Amniotic epithelial cell (primary cell): ENCODE measurements around the gene ACVR1B.

ENCODE experiments used
- DNase-seq: peaks from one replicate; pipeline ENCODE4 v3.0.0-alpha.2; 2010; ENCODE audit warnings: low read depth

Gene ACVR1B

DNA sequence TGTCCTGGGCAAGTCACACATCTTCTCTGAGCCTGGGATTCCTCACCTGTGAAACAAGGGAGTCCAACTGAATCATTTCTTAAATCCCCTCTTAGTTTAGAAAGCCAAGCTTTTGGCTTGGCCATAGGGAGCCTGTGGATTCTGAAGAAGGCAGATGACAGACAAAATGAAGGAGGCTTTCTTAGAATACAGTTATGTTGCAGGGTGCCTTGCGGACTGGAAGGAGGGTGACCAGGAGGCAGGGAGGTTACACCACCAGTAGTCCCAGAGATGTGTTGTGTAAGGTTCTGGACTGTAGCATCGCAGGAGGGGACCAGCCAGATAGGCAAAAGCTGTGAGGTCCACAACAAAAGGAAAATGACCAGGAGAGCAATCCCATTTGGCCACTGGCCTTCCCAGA is 8.2 kb upstream of the ACVR1B start:
- DNase-seq = no peak

DNA sequence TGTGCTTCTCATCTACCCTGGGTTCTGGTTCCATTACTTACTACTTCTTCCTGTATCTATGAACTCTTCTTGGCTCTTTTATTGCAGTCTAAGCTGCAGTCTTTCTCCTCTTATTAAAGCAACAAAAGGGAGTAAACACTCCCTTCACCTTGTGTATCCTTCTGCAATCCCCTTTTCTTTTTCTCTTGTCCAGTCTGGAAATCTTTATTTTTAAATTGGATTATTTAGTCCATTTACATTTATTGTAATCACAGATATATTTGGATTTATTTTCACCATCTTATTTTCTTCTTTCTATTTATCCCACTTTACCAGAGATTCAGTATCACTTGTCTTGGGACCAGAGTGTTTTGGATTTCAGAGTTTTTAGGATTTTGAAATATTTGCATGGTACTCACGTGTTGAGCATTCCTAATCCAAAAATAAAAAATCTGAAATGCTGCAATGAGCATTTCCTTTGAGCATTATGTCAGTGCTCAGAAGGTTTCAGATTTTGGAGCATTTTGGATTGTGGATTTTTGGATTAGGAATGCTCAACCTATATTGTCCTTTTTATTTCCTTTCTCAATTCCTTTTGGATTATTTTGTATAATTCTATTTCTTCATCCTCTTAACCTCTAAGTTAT is 6.8 kb upstream of the ACVR1B start:
- no peak for DNase-seq

DNA sequence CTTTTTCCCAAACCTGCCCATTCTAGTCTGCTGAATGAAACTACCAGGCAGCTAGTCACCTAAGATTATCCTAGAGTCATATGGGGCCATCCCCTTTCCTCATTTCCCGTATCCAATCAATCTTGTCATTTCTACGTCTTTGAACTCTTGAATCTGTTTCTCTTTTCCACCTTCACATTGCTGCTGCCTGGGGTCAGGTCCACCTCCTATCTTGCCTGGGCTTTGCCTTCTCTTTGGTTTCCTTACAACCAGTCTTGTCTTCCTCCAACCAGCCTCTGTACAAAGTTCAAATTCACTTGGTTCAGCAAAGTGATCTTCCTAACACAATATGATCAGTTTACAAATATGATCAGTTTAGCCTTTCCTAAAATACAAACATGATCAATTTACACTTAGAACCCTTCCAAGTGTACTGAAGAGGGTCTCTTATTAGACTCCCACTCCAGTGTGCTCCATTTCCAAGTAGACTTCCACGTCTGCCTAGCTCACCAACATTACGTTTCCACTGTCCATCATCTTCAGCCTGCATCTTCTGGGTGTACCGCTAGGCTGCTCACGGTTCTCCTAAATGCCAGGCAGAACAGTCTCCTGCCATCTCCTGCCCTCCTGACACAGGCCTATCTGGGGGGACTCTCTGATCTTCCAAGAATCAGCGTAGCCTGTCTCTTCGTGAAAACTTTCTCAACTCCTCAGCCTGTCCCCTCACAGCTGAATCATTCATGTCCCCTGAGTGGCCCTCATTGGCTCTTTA is 4.1 kb upstream of the ACVR1B start:
- DNase-seq = no peak

DNA sequence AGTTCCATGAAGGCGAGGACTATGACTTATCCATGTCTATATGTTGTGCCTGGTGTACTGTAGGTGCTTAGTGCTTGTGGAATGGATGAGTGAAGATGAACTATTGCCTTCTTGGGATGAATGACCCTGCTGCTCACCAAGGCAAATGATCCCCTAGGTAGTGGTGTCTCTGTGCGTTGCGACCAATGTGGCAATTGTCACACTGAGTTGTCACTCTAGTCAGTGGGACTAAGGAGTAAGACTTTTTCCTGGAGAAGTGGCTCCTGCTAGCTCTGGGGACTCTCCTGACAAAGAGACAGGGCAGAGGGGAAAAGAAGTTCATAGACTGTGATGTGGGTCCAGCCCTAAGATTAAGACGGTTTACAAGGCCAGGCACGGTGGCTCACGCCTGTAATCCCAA is 3.4 kb upstream of the ACVR1B start:
- DNase-seq = no peak

DNA sequence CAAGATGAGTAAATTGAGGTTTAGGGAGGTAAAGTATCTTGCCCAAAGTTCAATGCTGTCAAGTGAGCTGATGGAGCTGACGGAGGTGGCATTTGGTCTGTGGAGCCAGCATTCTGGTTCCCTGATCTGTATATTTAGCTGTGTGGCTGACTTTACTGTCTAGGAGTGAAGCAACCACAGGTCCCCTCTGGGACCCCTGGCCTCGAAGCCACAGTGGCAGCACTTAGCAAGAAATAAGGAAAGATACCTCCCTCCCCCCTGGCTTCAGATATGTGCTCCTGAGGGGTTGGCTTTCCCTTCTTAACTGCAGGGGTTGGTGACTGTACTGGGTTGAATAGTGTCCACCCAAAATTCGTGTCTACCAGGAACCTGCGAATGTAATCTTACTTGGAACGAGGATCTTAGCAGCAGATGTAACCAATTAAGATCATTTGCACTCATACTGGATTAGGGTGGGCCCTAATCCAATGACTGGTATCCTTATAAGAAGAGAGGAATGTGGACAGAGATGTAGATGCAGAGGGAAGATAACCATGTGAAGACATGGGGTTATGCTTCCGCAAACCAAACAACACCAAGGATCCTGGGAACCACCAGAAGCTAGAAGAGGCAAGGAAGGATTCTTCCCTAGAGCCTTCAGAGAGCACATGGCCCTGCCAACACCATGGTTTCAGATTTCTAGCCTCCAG is 2.0 kb upstream of the ACVR1B start:
- DNase-seq = no peak

DNA sequence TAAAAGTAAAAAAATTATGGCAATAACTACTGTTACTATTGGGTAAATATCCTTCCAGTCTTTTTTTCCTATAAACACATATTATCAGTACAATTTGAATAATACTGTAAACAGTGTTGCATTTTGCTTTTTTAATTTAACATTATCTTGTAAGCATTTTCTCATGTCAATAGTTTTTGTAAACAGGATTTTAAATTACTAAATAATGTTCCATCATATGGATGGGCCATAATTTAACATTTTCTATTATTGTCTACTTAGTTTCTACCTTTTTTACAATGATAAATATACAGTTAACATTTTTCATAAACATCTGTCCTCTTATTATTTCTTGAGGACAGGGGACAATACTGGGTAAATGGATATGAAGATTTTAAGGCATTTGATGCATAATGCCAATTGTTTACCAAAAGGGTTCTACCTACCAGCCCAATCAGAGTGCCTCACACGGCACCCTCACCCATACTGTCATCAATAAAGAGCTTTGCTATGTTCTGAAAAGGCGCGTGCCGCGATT is 759 bp upstream of the ACVR1B start:
- no peak for DNase-seq

DNA sequence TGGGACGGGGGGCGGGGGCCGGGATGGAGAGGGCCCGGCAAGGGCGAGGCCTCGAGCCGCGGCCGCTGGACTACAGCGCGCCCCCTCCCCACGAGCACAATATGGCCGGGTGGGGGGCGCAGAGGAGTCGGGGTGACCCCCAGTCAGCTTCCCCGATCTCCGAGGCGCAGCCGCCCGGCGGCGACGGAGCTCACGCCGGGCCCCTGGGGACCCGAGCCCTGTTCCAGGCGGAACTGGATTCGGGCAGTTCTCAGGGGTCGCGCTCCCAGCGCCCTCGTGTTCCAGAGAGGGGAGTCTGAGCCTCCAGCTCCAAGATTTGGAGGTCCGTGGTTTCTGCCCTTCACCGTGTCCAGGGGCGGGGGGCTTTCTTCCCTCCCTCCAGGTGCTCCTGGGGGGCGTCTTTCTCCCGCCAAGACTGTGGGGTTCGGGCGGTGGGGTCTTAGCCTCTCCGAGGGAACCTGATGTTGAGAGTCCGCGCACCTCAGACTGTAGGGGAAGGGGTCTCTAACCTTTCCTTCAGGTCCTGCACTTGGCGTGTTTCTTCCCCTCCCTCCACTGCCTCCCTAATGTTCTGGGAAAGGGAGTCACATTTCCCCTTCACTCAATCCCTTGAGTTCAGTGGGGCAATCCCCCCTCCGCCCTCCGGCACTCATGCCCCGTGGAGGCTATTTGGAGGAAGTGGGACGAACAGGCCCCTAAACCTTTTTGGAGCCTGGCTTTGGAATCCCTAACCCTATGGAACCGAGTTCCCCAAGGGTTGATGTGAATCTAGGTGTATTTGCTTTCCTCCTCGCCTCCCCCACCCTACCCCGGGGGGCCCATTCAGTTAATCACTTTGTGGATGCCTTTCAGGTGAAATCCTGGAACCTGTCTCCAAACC is 584 bp downstream of the ACVR1B start:
- DNase-seq = no peak

DNA sequence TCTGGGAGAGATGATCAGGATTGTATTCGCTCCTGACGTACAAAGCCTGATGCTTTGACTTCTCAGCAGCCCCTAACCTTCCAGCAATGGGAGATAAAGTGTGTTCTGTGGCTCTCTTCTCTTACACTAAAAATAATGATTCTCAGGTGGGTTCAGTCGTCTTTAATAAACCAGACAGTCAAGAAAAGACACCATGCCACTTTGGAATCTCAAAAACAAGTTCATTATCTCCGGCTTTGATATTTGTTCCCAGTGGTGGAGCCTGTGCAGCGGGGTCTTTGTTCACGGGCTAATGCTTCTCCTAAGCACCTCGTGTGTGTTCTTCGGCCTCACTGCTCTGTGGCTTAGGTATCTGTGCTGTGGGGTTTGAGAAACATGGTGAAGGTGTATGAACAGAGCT is 1.6 kb downstream of the ACVR1B start:
- no peak for DNase-seq

DNA sequence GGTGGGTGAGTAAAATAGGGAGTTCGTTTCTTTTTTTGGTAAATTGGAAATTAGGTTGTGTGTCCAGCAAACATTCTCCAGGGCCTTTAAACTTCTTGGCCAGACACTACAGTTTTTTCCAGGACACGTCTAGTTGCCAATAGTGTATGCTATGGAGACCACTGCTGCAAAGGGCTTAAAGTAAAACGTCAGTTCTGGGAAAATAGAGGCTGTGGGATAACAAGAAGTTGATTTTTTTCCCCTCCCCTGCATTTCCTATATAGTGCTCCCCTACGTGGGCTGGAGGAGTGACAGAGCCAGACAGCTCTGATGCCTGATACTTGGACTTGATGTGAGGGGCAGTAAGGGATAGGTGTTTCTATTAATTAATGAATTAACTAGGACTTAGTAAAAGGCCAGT is 2.4 kb downstream of the ACVR1B start:
- no peak for DNase-seq

DNA sequence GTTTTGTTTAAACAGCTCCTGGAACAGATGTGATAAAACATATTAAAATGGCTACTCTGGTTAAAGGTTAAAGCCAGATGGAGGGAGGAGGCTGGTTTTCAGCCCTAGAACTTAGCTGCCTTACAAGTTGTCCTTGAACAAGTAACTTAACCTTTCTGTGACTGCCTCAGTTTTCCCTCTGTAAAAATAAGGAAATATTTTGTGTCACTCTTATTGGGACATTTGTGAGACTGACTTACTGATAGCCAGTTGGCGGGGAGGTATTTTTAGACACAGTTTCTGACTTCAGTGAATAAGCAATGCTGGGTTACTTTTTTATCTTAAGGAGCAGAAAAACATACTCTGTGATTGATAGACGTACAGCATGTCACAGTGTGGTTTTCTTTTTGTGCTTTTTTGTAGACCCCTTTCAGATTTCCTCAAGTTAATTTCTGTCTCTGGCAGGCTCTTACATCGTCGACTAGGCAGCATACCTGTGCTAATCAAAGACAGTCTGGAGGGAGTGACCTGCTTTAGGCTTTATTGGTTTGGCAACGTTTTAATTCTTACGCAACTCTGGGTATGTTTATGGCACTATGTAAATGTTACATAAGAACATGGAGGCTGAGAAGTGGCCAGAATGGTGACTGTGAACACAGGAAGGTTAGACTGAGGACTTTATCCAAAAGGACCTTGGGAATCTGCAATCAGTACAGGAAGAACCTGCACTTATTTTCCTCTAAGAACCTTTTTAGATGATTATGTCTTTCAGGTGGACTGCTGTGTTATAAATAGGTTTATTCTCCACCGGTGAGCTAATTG is 3.3 kb downstream of the ACVR1B start:
- peak; percentile 52 for DNase-seq

DNA sequence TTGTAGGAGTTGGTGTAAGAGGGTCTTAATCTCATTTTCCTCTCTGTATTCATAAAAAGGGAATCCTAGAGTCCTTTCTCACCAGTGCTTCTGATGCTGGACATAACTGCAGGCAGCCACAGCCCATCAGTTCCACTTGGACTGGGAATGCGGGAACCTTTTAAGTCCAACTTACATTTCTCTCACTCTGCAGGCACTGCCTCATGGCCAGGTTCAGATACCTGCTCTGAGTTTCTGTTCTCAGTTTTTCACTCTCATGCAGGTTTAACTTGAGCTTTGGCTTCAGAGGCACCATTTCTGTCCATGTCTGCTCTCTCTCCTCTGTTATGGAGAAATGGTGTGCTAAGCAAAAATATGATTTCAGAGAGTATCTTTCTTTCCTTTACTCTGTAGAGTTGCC is 4.2 kb downstream of the ACVR1B start:
- DNase-seq = no peak

DNA sequence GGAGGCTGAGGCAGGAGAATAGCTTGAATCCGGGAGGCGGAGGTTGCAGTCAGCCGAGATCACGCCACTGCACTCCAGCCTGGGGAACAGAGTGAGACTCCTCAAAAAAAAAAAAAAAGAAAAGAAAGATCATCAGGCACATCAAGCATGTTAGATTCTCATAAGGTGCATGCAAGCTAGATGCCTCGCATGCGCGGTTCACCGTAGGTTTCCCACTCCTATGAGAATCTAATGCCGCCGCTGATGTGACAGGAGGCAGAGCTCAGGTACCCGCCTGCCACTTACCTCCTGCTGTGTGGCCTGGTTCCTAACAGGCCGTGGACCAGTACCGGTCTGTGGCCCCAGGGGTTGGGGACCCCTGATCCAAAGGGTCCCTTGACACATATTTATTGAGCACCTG is 7.0 kb downstream of the ACVR1B start:
- no peak for DNase-seq

DNA sequence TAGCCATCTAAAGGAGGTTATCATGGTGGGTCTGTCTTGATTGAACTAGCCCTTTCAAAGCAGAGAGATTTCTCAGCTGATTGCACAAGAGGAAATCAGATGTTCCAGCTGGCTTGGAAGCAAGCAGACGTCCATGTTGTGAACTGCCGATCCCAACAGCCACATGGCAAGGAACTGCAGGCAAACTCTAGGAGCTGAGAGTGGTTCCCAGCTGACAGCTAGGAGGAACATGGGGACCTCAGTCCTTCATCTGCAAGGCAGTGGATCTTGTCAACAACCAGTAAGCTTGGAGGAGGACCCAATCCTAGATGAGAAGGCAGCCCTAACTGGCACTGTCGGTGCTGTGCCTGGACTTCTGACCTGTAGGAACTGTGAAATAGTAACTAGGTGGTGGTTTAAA is 7.7 kb downstream of the ACVR1B start:
- DNase-seq = peak; percentile 58

DNA sequence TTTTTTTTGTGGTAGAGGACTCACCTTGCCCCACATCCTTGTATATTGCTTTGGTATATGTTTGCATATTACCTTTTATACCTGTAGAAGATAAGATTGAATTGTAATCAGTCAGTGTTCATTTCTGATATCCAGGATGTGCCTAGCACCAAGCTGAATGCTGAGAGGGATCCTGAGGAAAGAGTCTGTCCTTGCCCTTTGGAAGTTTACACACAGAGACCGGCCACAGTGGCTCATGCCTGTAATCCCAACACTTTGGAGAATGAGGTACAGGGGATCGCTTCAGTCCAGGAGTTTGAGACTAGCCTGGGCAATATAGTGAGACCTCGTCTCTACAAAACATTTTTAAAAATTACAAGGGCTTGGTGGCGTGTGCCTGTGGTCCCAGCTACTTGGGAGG is 8.4 kb downstream of the ACVR1B start:
- no peak for DNase-seq

DNA sequence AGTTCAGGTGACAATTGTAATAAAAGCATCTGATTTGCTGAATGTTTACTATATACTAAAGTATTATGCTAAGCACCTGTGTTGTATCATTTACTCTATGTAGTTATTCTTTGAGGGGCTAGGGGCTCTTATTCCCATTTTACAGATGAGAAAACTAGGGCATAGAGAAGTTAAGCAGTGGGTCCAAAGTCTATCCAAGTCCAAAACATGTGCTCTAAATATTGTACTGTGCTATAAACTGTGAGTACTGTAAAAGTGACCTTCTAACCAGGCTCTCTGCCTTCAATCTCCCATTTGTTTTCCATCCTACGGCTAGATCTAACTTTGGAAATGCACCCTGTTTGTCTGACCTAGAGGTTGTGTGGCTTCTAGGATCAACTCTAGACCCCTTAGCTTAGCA is 9.0 kb downstream of the ACVR1B start:
- DNase-seq = no peak

DNA sequence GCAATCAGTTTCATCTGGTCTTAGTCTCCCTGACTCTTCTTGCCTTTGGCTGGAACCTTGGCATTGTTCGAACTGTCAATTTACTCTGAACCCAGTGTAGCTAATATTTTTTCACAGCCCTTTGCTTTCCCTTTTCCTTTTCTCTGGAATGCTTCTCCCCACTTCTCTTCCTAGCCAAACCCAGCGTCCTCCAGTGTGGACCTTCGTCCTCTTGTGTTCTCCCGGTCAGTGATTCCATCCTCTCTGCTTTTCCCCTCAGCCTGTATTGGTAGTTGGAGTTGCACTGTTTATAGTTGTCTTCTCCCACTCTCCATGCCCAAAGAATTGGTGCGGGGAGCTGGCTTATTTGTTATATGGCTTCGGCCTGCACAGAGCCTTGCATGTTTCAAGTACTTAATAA is 9.4 kb downstream of the ACVR1B start:
- no peak for DNase-seq

DNA sequence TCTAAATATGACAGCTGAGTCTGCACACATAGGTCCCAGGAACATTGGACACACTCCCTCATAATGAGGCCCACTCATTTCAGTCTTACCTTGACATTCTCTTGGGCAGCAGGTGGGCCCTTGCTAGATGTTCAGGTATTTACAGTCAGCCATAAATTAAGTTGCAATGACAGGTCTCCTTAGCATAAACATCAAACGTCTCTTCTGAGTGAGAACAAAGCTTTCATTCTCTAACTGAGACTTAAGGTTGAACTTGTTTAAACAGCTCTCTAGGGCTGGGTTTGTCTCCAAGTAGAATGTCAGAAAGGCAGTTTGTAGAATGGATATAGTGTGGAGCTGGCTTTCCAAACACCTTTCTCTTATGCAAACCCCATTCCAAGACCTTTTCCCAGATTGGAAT is 10.3 kb downstream of the ACVR1B start:
- DNase-seq = no peak

DNA sequence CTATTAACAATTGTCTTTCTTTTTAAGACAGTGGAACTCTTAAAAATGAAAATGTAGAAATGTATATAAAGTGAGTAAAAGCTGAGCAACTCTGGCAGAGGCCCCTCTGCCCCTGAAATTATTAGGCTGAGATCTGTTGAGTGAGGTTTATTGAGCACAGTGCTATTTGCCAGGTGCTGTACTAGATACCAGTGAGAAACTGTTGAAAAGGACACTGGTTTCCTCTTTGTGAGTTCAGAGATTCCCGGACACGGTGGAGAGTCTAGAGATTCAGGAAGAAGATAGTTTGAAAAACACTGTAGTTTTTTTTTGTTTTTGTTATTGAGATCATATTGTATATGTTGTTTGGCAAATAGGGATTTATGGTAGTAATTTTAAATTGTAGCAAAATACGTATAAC is 11.2 kb downstream of the ACVR1B start:
- DNase-seq = no peak

DNA sequence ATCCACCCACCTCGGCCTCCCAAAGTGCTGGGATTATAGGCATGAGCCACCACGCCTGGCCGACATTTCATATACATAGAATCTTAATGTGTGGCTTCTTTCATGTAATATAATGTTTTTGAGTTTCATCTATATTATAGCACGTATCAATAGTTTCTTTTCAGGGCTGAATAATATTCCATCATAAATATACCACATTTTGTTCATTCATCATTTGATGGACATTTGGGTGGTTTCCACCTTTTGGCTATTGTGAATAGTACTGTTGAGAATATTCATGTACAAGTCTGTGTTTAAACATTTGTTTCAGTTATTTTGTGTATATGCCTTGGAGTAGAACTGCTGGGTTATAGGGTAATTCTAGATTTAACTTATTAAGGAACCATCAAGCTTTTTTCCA is 12.0 kb downstream of the ACVR1B start:
- DNase-seq = no peak

DNA sequence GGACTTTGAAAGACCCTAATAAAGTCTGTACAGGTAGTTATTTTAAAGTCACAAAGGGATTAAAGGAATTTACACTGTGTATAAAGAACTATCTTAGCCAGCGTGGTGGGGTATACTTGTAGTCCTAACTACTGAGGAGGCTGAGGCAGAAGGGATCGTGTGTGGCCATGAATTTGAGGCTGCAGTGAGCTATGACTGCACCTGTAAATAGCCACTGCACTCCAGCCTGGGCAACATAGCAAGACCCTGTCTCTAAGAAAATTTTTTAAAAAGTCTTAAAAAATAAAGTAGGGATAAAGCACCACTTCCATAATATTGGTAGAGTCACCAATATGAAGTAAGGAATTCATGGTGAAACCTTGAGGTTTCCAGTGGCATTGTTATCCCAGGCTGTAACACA is 18.1 kb downstream of the ACVR1B start:
- no peak for DNase-seq

DNA sequence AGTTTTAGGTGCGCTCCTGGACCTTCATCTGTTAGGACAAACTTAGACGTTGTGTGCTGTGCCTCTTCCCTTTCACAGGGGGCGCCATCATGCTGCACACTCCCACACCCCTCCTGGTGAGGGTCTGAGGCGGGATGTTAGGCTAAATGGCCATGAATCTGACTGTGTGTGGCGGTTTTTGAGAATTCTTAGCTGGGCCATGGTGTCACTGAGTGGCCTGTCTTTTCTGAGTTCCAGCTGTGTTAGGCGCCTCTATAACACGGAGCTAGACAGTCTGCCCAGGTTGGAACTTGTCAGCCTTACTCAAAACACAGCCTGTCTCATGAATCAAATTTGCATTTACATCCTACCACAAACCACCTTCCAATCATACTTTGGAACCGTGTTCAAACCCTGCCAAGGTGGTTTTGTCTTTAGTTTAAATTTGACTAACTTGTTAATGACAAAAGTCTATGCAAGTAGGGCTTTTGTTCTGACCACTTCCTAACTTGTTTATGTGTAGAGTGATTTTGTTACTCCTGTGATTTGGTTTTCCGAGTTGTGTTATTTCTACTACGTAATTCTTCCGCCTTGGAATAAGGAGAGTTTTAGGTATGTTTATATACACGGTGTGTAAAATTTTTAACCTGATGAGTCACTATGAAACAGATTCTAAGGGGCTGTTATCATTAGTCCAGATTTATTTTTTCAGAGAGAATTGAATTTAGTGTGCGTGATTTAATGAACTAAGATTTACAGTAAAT is 19.6 kb downstream of the ACVR1B start:
- peak; percentile 69 for DNase-seq
